OCI-LY3 (cell line): ENCODE measurements around the gene KCNAB1.
A peak's percentile ranks its signal among the peaks of the same experiment; 100 is the strongest.

Experiments used
- H2AFZ ChIP-seq: fragments of 200-600, 300-600 bp; shearing (Covaris generic); 2 replicates; pipeline ENCODE4 v1.6.0; 2014; ENCODE audit warnings: antibody characterized with exemption, low read depth, low read length
- H3K27ac ChIP-seq: fragments of 200-600, 300-600 bp; sonication (generic); 2 replicates; pipeline ENCODE4 v1.5.1; 2014; ENCODE audit warnings: mild to moderate bottlenecking, low read length, moderate library complexity, mixed read lengths
- H3K27me3 ChIP-seq: fragments of 200-600, 300-600 bp; sonication (generic); 2 replicates; pipeline ENCODE4 v1.6.1; 2014; ENCODE audit warnings: low read depth, low read length, mixed read lengths
- H3K36me3 ChIP-seq: fragments of 200-600, 300-600 bp; sonication (generic); replicated peaks from 2 replicates; pipeline ENCODE3; 2014; ENCODE audit warnings: low read depth, low read length, mixed read lengths
- H3K4me1 ChIP-seq: fragments of 300-600, 200-600 bp; sonication (generic); 2 replicates; pipeline ENCODE4 v1.6.1; 2014; ENCODE audit warnings: low read length, mixed read lengths
- H3K4me2 ChIP-seq: fragments of 200-600, 300-600 bp; sonication (generic); 2 replicates; pipeline ENCODE4 v1.6.1; 2014; ENCODE audit warnings: low read length, mixed read lengths
- H3K4me3 ChIP-seq: fragments of 300-600, 200-600 bp; sonication (generic); 2 replicates; pipeline ENCODE4 v1.5.1; 2014; ENCODE audit warnings: antibody characterized with exemption, mild to moderate bottlenecking, low read length, moderate library complexity
- H3K79me2 ChIP-seq: fragments of 300-600, 200-600 bp; shearing (Covaris generic); 2 replicates; pipeline ENCODE4 v1.6.1; 2014; ENCODE audit warnings: mild to moderate bottlenecking, low read length, mixed read lengths
- H3K9ac ChIP-seq: fragments of 300-600, 200-600 bp; shearing (Covaris generic); 2 replicates; pipeline ENCODE4 v1.6.0; 2014; ENCODE audit warnings: mild to moderate bottlenecking, low read length, moderate library complexity
- H3K9me3 ChIP-seq: fragments of 200-600, 300-600 bp; shearing (Covaris generic); 2 replicates; pipeline ENCODE4 v1.6.1; 2014; ENCODE audit warnings: low read length, mixed read lengths; ENCODE audit not compliant: insufficient read depth
- H4K20me1 ChIP-seq: fragments of 200-600, 300-600 bp; sonication (generic); 2 replicates; pipeline ENCODE4 v1.6.1; 2016; ENCODE audit warnings: low read length, mixed read lengths; ENCODE audit not compliant: insufficient read depth
- CTCF ChIP-seq: fragments of 200-600, 300-600 bp; sonication (generic); IDR thresholded peaks from 2 replicates; pipeline ENCODE4 v1.5.1; 2014; ENCODE audit warnings: antibody characterized with exemption, low read length, low read depth
- EZH2phosphoT487 ChIP-seq: fragments of 200-600 bp; shearing (Covaris generic); IDR thresholded peaks from 2 replicates; pipeline ENCODE4 v1.6.1; 2018; ENCODE audit warnings: antibody characterized with exemption, mixed run types, low read depth

The KCNAB1 gene

DNA sequence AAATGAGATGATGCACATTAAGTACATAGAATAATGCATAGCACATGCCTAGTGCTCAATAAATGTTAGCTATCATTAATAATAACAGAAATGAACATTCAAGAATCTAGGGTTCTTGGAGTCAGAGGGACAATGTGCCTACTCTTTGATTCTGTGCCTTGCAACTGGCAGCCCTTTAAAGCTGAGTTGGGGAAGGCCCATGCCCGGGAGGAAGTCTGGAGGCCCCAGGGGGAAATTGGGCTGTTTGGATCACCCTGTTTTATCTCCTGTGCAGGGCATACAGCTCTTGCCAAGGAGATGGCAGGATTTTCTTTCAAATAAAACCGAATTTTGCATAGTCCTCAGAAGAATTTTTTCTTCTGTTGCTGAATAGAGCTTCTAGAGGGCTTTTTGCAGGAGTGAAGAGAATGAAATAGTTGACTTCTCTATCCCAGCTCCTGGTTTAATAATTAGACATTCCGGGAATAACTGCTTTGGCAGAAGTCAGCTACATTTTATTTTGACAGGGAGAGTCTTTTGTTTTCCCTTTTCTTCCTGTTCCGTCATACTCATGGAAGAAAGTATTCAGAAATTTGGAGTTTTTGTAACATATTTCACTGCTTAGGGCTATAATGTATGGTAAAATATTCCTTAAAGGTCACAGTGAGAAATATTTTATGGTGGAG is 18.0 kb upstream of the KCNAB1 start:
- Histone ChIP-seq H4K20me1 (no peaks in the 10 kb centered on the region), H3K9me3 (no peaks in the 10 kb centered on the region), H3K36me3 (no peaks in the 10 kb centered on the region), H3K27ac (no peak overlapping the region), H3K4me3 (no peak overlapping the region), H2AFZ (no peak overlapping the region), H3K4me1 (peaks cover 6% of the 10 kb centered on the region), H3K27me3 (no peaks in the 10 kb centered on the region), H3K79me2 (no peaks in the 10 kb centered on the region), H3K4me2 (no peak overlapping the region), H3K9ac (no peak overlapping the region)
- TF ChIP-seq EZH2phosphoT487 (no peak), CTCF (no peak)

GRCh38 chr3:156106721-156107373 is 13.5 kb upstream of the KCNAB1 start:
- Histone ChIP-seq H3K9ac (no peak overlapping the region), H3K79me2 (no peaks in the 10 kb centered on the region), H3K9me3 (no peaks in the 10 kb centered on the region), H4K20me1 (no peaks in the 10 kb centered on the region), H3K4me3 (no peak overlapping the region), H3K27me3 (peaks cover 6% of the 10 kb centered on the region; the same call in 1 of the 2 replicates), H3K4me2 (no peak overlapping the region), H3K36me3 (no peaks in the 10 kb centered on the region), H2AFZ (no peak overlapping the region), H3K4me1 (no peaks in the 10 kb centered on the region), H3K27ac (no peak overlapping the region)
- no peak for TF ChIP-seq EZH2phosphoT487
- TF ChIP-seq CTCF, result 0 out of 2 replicates have a peak, but pooled peaks have one; percentile 5

- Histone ChIP-seq H3K79me2 (no peaks in the 10 kb centered on the region), H3K4me1 (no peaks in the 10 kb centered on the region), H3K9ac (no peak overlapping the region), H4K20me1 (no peaks in the 10 kb centered on the region), H3K27ac (no peak overlapping the region), H3K36me3 (no peaks in the 10 kb centered on the region), H3K9me3 (no peaks in the 10 kb centered on the region), H2AFZ (no peak overlapping the region), H3K4me2 (no peak overlapping the region), H3K27me3 (peaks cover 6% of the 10 kb centered on the region; the same call in 1 of the 2 replicates), H3K4me3 (no peak overlapping the region)
- no peak for TF ChIP-seq EZH2phosphoT487
- TF ChIP-seq CTCF, result no peak
Observed at GRCh38 chr3:156107504-156107903, 12.9 kb upstream of the KCNAB1 start.

GRCh38 chr3:156108616-156109015 is 11.8 kb upstream of the KCNAB1 start:
- H3K4me2 ChIP-seq, result no peak overlapping the region
- H2AFZ ChIP-seq, result no peak overlapping the region
- no peak overlapping the region for H3K9ac ChIP-seq
- H3K79me2 ChIP-seq, result no peaks in the 10 kb centered on the region
- no peak overlapping the region for H3K4me3 ChIP-seq
- no peaks in the 10 kb centered on the region for H3K36me3 ChIP-seq
- H3K27me3 ChIP-seq, result peaks cover 7% of the 10 kb centered on the region
- TF ChIP-seq CTCF, result no peak
- no peak for TF ChIP-seq EZH2phosphoT487
- H3K4me1 ChIP-seq, result no peaks in the 10 kb centered on the region
- no peak overlapping the region for H3K27ac ChIP-seq
- H4K20me1 ChIP-seq, result no peaks in the 10 kb centered on the region
- H3K9me3 ChIP-seq, result no peaks in the 10 kb centered on the region
